Occipital lobe (tissue), 2 donors: ENCODE measurements around the gene IKBKE. TPM values are rescaled to one million over a fixed set of nuclear protein-coding genes. Genes with fewer than 3 reads are reported as not detected.

Source experiments
- DNase-seq: peaks from one replicate; lab custom pipeline; 2025; lab: John Stamatoyannopoulos, UW
- total RNA-seq: library from RNA; depleted of rRNA; stranded (reverse); fragments of >200 nt; gene quantifications from one replicate; pipeline ENCODE4 v1.2.3, GENCODE V29; 2014

Gene IKBKE
- total RNA-seq, 1 donor from 2014 or later, result 1.1 TPM

- no peak for DNase-seq
Observed at GRCh38 chr1:206453111-206453510, 17.2 kb upstream of the IKBKE start.

DNA sequence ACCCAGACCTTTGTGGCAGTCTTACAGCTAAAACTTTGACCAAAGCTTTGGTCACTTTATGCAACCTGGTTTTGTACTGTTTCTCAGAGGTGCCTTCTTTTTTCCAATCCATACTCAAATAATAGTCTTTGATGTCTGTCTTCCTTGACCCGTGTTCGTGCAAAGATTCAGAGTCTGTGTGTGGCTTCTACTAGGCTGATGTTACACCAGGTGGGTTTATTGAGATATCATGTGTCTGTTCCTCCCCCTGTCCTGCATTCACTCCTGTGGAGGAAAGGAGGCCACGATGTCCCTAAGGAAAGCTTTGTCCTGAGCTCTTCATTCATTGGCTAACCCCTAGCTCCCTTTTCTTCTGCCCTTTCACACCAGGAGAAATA lies 15.0 kb upstream of the IKBKE start:
- no peak for DNase-seq

DNA sequence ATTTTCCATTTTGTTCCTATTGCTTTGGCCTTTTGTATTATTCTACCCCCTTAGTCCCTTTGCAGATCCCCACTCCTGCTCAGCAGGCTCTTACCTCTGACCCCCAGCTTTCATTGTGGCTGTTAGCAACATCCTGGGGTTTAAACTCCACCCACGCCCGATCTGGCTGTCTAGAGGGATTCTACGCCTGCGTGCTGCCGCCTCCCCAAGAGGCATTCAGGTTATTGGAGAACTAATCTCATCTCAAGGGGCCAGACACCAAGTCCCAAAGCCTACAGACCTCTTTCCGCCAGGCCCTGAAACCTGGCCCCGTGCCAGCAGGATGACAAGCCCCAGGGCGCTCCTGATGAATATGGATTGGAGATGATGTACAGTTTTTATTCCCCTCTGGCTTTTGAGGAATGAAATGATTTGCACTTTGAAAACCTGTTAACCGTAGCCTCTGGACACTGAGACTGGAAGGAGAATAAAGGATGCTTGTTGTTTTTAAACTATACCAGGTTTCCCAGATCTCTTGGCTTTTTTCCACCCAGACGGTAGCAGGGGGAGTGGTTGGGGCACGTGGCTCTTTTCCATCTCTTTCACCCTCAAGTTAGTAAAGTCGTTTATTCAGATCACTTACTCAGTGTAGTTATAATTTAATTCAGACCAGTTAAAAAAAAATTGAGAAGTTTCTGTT lies 14.5 kb upstream of the IKBKE start:
- DNase-seq, result no peak

- no peak for DNase-seq
Observed at GRCh38 chr1:206456577-206457370, 13.5 kb upstream of the IKBKE start.

DNA sequence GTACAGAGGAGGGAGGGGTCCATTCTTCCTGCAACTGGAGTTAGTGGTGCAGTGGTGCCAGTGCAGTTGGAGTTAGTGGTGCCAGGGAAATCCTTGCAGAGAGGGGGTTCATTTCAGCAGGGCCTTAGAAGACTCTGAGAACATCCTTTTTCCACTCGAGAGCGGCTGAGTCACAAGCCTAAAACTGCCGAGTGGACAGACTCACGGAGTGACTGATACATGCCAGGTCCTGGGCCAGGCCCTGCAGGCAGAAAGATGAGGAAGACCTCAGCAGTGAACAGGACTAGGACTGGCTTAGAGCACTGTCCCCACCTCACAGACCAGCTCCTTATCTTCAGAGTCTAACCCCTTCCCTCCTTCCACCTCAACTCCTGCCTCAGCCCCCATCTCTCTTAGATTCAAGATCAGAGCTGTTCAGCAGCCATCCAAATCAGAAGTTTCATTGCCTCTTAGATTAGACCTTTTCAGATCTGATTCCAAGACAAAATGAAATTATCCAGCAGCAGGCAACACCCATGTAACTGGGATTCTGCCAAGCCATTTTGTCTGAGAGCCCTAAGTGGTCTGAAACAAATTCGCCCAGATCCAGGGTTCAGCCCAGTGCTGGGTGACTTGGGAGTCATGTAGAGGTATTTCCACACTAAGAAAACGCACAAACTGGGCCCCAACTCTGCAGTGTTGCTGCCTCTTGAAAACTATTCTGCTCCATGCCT lies 12.7 kb upstream of the IKBKE start:
- no peak for DNase-seq

DNA sequence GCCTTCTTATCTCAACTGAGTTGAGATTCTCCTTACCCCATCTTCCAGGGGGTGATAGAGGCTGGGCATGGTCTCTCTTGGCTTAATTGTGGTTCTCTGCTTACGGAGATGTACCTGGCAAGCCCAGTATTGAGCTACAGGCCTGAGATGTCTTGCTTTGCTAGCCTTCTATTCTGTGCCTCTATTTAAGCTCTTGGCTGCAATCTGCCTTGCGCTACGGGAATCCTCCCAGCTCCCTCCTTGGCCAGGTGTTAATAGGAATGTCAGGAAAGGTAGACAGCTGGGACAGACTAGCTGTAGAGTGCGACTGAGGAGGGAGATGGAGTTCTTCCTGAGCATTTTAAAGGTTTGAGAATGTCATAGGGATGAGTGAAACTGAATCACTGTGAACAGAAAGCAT lies 10.6 kb upstream of the IKBKE start:
- DNase-seq, result no peak

- DNase-seq, result no peak
Observed at GRCh38 chr1:206460836-206461426, 9.3 kb upstream of the IKBKE start.

- peak; percentile 33 for DNase-seq
Observed at GRCh38 chr1:206461602-206462455, 8.4 kb upstream of the IKBKE start.

DNA sequence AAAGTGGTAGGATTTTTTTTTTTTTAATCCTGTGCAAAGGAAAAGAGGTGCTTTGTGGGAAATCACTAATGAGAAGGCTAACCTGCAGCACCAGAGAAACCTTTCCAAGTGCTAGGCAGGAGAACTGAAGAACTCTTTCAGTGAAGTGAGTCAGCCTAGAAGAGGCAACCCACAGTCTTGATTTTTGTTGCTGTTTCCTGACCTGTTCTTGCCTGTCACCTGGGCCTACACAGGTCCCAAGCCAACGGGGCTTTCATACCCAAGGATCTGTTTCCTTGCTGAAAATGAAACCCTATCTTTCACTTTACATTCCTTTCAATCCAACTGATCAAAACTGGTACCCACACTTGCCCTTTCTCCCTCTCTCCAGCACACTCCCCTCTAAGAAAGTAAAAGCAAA lies 7.1 kb upstream of the IKBKE start:
- DNase-seq, result no peak

DNA sequence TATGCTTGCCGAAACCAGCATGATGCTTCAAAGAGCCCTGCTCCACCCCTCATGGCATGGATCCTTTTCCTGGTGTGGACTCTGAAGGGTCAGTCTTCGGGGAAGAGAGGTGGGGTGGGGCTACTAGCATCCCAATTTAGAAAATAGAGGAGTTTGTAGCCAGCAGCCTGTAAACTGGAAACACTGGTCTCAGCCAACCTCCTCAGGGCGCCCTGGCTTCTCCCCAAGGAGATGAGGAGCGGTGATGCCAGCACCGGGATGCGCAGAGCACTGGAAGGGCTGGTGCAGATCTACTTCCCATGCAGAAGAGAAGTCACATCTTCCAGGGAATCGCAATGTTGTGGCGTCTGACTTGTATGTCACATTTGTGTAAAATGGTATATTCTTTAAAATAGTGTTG lies 6.4 kb upstream of the IKBKE start:
- DNase-seq, result no peak

DNA sequence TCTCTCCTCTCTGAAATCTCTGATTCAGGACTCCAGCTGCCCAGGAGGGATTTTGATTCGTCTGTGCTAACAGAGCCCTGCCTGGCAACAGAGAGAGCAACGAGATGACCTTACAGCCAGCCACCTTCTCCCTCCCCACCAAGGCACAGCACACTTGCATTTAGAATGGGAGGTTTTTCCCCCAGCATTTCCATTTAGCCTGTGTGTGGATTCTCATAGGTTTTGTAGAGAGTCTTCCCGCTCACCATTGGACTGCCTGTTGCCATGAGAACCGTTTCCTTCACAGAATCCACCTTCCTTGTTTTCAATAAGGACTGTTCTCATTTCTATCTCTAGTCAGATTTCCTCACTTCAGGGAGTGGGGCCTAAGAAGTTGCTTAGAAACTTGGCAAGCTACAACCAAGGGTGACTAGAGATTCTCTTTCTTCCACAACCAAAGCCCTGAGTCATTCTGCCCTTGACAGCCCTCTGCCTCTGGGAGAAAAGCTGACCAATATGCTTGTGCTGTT lies 5.8 kb upstream of the IKBKE start:
- no peak for DNase-seq

GRCh38 chr1:206465951-206466350 lies 4.3 kb upstream of the IKBKE start:
- DNase-seq, result no peak

DNA sequence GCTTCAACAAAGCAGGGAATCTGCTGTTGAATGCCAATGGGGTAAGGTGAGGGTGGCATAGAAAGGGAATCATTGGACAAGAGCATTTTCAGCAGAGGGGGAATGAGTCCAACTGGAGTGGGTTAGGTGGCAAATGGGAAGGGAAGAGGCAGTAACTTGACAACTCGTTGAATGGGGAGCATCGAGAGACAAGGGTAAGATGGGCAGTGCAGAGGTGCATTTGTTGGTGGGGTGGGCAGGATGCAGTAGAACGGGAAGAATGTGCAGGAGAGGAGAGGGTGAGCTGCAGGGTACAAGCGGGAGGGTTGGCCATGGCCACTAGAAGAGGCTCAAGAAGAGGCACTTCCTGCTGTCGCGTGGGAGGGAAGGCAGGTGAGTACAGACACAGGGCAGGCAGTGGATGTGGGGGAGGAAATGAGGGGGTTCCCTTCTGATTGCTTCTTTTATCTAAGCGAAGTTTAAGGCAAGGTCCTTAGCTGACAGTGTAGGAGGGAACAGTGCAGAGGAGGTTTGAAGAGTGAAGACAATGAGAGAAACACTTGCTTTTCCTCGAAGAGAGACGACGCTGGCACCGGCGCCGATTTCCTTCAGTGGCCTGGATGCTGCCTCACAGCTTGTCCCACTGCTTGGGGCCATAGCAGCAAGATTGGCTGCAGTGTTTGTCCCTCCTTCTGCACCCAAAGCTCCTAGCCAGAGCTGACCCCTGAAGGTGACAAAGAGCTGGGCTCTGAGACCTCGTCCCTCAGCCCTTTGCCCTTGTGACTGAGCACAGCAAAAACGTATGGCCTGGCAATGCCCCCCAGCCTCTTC lies 3.2 kb upstream of the IKBKE start:
- DNase-seq, result no peak

DNA sequence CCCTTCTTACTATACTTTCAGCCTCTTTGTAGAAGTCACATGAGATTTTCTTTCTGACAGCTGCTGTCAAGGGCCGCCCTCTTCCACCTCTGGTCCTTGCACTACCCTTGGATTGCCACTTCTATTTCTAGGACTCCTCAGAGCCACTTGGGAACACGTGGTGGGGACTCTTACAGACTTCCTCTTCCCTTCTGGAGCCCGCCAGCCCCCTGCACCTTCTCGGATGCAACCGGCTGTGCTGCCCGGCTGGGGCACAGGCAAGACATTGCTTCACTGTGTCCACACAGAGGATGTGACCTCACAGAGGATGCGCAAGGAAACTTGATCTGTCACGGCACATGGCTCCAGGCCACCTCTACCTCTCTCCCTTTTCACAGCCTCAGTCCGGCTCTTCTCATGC lies 2.4 kb upstream of the IKBKE start:
- no peak for DNase-seq

- no peak for DNase-seq
Observed at GRCh38 chr1:206468571-206468970, 1.7 kb upstream of the IKBKE start.

DNA sequence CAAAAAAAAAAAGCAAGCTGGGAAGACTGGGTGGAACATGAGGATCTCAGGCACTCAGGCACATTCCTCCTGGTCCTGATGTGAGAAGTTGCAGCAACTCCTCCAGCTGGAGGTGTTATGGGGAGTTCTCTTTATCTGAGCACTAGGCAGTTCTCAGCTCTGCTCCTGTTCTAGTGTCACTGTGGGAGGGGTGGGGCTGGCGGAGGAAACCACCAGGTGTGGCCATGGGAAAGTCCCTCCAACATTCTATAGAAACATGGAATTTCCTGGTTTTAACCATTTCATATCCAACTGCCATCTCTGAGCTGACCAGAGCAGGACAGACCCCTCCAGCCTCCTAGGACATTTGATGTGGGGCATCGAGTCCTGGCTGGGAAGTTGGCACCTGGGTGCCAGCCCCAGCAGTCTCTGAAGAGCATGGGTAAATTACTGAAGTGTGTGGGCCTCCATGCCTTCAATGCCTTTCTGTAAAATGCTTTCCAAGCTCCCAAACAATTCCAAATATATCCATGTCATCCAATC lies 804 bp upstream of the IKBKE start:
- no peak for DNase-seq

DNA sequence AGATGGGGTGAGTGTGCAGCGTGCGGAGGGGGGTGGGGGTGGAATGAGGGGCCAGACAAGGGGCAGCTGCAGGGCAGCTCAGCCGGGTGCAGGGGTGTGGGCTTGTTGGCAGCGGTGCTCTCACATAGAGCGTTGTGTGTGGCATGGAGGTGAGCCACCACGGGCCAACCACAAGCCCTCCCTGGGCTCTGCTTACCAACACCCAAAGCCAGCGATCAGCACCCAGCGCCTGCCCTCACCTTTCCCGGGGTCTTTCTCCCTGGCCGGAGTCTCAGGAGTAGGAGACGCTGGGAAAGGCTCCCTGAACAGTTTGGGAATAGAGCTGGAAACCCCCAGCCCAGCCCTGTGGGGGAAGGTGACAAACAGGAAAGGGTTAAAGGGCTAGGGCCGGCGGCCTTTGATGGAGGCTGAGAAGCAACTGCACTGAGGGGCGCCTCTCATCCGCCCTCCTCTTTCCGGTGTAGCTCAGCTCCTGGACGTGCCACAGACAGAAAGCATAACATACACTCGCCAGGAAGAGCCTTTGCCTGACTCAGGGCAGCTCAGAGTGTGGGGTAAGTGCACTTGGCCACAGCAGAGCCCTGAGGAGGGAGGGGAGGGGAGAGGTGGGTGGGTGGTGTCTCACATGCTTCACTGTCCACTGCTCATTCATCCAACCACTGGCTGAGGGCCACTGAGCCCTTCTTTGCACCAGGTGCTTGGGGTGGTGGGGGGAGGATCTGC lies 577 bp downstream of the IKBKE start:
- DNase-seq, result no peak

DNA sequence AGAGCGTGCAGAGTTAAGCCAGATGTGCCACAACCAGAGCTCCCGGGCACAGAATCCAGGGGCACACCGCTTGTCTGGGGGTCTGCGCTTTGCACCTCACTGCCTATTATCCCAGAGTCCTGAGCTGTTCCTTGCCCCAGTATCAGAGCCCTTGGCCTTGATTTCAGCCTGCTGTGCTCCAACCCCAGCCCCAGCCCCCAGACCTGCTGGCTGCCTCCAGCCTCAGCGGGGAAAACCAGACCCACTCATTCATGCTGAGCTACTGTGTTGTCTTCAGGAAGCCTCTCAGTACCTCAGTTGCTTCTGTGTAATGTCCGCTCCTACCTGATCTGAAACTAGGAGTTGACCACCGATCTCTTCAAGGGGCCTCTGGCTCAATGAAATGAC lies 1.1 kb downstream of the IKBKE start:
- DNase-seq, result no peak

GRCh38 chr1:206472024-206472423 lies 1.7 kb downstream of the IKBKE start:
- no peak for DNase-seq
